Endothelial cell (in vitro differentiated cells): Measurements from ENCODE around the gene REPS2. TPM values are rescaled to one million over a fixed set of nuclear protein-coding genes. Genes with fewer than 3 reads are reported as not detected.

ENCODE experiments used
- DNase-seq: peaks from one replicate; pipeline ENCODE4 v3.0.0; 2021; ENCODE audit warnings: low spot score
- H3K27ac Mint-ChIP-seq: one replicate; pipeline ENCODE4 v1.8.0; 2021; ENCODE audit warnings: mixed read lengths, inconsistent platforms; ENCODE audit not compliant: unreplicated experiment
- H3K27me3 Mint-ChIP-seq: one replicate; pipeline ENCODE4 v1.8.0; 2021; ENCODE audit warnings: mild to moderate bottlenecking, moderate library complexity, mixed read lengths, inconsistent platforms; ENCODE audit not compliant: unreplicated experiment
- H3K36me3 Mint-ChIP-seq: one replicate; pipeline ENCODE4 v1.8.0; 2021; ENCODE audit warnings: mild to moderate bottlenecking, low read depth, mixed read lengths, inconsistent platforms; ENCODE audit not compliant: unreplicated experiment
- H3K4me1 Mint-ChIP-seq: one replicate; pipeline ENCODE4 v1.8.0; 2021; ENCODE audit warnings: mild to moderate bottlenecking, mixed read lengths, inconsistent platforms; ENCODE audit not compliant: unreplicated experiment
- H3K4me3 Mint-ChIP-seq: one replicate; pipeline ENCODE4 v1.8.0; 2021; ENCODE audit warnings: mild to moderate bottlenecking, mixed read lengths, inconsistent platforms; ENCODE audit not compliant: unreplicated experiment
- H3K9me3 Mint-ChIP-seq: one replicate; pipeline ENCODE4 v1.8.0; 2021; ENCODE audit warnings: mixed read lengths, inconsistent platforms; ENCODE audit not compliant: unreplicated experiment
- CTCF ChIP-seq: fragments of 200-600 bp; sonication (generic); IDR thresholded peaks from one replicate; pipeline ENCODE4 v1.5.0; 2021; ENCODE audit warnings: antibody characterized with exemption; ENCODE audit not compliant: unreplicated experiment
- total RNA-seq: library from RNA; stranded (reverse); fragmentation: NEBNext Ultra II Directional; extraction: Animal tissue kit (Norgen Biotek cat#: 25700); gene quantifications from one replicate; pipeline ENCODE4 v1.2.1, GENCODE V29; 2021; ENCODE audit not compliant: unreplicated experiment

Gene REPS2
- total RNA-seq, 1 donor from 2014 or later, result 10.6 TPM

- no peaks in the 10 kb centered on the region for H3K36me3 Mint-ChIP-seq
- H3K27ac Mint-ChIP-seq, result no peak overlapping the region
- H3K9me3 Mint-ChIP-seq, result no peaks in the 10 kb centered on the region
Observed at GRCh38 chrX:16979226-16979625, 32.8 kb downstream of the REPS2 start.

DNA sequence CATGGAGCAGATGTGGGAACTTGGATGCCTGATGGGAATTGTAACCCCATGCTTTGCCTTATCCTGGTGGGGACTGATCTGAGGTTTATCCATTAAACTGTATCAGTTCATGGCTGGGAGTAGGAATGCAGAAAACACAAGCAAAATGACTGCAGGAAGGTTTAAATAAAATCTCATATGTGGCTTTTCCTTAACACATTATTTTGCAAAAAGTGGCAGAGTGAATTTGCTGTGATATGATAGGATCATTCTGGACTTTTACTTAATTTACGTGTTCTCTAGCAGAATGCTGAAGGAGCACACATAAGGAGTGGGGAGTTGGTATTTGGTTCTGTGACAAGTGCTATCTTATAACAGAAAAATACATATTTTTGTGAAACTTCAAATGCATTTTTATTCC, 34.8 kb downstream of the REPS2 start:
- no peaks in the 10 kb centered on the region for H3K9me3 Mint-ChIP-seq
- no peak for TF ChIP-seq CTCF
- H3K36me3 Mint-ChIP-seq, result no peaks in the 10 kb centered on the region
- no peaks in the 10 kb centered on the region for H3K27me3 Mint-ChIP-seq
- H3K27ac Mint-ChIP-seq, result no peak overlapping the region
- no peak overlapping the region for H3K4me3 Mint-ChIP-seq
- no peaks in the 10 kb centered on the region for H3K4me1 Mint-ChIP-seq
- DNase-seq, result no peak

More at GRCh38 chrX:16979226-16979625, 32.8 kb downstream of the REPS2 start:
- H3K4me1 Mint-ChIP-seq, result no peaks in the 10 kb centered on the region
- no peaks in the 10 kb centered on the region for H3K27me3 Mint-ChIP-seq
- no peak for TF ChIP-seq CTCF
- no peak overlapping the region for H3K4me3 Mint-ChIP-seq
- no peak for DNase-seq

DNA sequence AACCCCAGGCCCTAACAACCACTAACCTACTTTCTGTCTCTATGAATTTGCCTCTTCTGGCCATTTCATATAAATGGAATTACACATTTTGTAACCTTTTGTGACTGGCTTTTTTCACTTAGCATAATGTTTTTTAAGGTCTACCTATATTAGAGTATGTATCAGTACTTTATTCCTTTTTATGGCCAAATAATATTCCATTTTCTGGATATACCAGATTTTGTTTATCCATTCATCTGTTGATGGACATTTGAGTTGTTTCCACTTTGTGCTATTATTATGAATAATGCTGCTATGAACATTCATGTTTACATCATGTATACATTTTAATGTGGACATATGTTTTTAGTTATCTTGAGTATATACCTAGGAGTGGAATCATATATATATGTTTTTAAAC, 35.5 kb downstream of the REPS2 start:
- no peak overlapping the region for H3K4me3 Mint-ChIP-seq
- no peaks in the 10 kb centered on the region for H3K4me1 Mint-ChIP-seq

GRCh38 chrX:16983051-16983450, 36.6 kb downstream of the REPS2 start:
- Mint-ChIP-seq H3K9me3 (no peaks in the 10 kb centered on the region), H3K27ac (no peak overlapping the region), H3K4me1 (no peaks in the 10 kb centered on the region), H3K4me3 (no peak overlapping the region), H3K36me3 (no peaks in the 10 kb centered on the region), H3K27me3 (no peaks in the 10 kb centered on the region)
- no peak for DNase-seq
- no peak for TF ChIP-seq CTCF

More for the DNA sequence above, 35.5 kb downstream of the REPS2 start:
- DNase-seq, result no peak
- no peaks in the 10 kb centered on the region for H3K9me3 Mint-ChIP-seq
- no peaks in the 10 kb centered on the region for H3K27me3 Mint-ChIP-seq
- H3K36me3 Mint-ChIP-seq, result no peaks in the 10 kb centered on the region
- H3K27ac Mint-ChIP-seq, result no peak overlapping the region
- TF ChIP-seq CTCF, result no peak

DNA sequence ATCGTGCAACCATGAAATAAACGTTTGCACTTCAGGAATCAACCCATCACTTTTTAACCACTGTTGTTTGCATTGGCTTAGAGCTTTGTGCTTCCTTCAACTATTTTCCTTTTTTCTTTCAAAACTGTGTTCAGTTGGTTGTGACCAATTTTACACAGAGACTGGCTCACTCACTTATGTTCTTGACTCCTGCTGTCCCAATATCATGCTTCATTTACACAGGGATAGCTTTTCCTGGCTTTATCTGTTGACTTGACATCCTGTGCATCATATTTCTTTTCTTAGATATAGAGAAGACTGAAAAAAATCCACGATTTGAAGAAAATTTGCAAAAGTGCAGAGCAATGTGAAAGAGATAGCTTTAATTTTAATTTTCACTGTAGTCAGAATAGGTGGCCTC, 38.8 kb downstream of the REPS2 start:
- no peaks in the 10 kb centered on the region for H3K27me3 Mint-ChIP-seq

More for the DNA sequence above, 38.8 kb downstream of the REPS2 start:
- no peak overlapping the region for H3K4me3 Mint-ChIP-seq
- TF ChIP-seq CTCF, result no peak
- H3K36me3 Mint-ChIP-seq, result no peaks in the 10 kb centered on the region
- DNase-seq, result no peak
- H3K9me3 Mint-ChIP-seq, result no peaks in the 10 kb centered on the region
- no peak overlapping the region for H3K27ac Mint-ChIP-seq
- H3K4me1 Mint-ChIP-seq, result no peaks in the 10 kb centered on the region
